Measurements from ENCODE around the gene ADAM22.

GRCh38 chr7:88109612-88110011, 175.6 kb downstream of the ADAM22 start:
- TF ChIP-seq CTCF (IDR thresholded peaks at IDR 0.05) (no peak), POLR2A (IDR thresholded peaks at IDR 0.05) (no peak)
